ENCODE data around the gene VAT1L.
"Not testable (repeated sequence)": the region's sequence is repeated elsewhere in the genome, so short reads cannot be mapped to it uniquely, and the experiment has no call there.

- not testable (repeated sequence) for TF ChIP-seq POLR2AphosphoS5, TAF1, POLR2A (IDR thresholded peaks at IDR 0.05; ENCODE audit: low read depth, low read length)
- TF ChIP-seq SPI1 (IDR thresholded peaks at IDR 0.05; ENCODE audit: low read depth, low read length): peak; percentile 12; the same call in 1 of the 2 replicates
These were observed 159.2 kb downstream of the VAT1L start for GRCh38 chr16:77947590-77947989.

Measured in GM12891 (cell line).